Measurements from ENCODE around the gene MIER2.

MIER2 gene

DNA sequence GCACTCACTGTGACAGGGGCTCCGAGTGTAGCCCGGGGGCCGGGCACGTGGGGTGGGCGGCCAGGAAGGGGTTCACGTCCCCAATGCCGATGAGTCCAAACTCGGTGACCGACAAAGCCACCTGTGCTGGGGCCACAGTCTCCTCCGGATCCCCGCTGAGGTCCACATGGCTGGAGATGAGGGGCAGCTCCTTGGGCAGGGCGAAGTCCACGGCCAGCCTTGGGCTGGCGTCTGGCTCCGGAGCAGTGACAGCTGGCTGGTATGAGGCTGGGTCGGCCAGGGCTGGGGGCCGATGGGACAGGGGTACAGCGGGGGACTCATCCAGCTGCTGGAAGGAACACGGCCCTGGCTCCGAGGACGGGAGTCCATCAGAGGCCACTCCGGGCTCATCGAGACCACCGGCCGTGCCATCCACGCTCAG is 37.5 kb downstream of the MIER2 start:
- TF ChIP-seq, protein P1, sequence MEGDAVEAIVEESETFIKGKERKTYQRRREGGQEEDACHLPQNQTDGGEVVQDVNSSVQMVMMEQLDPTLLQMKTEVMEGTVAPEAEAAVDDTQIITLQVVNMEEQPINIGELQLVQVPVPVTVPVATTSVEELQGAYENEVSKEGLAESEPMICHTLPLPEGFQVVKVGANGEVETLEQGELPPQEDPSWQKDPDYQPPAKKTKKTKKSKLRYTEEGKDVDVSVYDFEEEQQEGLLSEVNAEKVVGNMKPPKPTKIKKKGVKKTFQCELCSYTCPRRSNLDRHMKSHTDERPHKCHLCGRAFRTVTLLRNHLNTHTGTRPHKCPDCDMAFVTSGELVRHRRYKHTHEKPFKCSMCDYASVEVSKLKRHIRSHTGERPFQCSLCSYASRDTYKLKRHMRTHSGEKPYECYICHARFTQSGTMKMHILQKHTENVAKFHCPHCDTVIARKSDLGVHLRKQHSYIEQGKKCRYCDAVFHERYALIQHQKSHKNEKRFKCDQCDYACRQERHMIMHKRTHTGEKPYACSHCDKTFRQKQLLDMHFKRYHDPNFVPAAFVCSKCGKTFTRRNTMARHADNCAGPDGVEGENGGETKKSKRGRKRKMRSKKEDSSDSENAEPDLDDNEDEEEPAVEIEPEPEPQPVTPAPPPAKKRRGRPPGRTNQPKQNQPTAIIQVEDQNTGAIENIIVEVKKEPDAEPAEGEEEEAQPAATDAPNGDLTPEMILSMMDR (IDR thresholded peaks at IDR 0.05; ENCODE audit: low read length, missing control alignments): no peak

DNA sequence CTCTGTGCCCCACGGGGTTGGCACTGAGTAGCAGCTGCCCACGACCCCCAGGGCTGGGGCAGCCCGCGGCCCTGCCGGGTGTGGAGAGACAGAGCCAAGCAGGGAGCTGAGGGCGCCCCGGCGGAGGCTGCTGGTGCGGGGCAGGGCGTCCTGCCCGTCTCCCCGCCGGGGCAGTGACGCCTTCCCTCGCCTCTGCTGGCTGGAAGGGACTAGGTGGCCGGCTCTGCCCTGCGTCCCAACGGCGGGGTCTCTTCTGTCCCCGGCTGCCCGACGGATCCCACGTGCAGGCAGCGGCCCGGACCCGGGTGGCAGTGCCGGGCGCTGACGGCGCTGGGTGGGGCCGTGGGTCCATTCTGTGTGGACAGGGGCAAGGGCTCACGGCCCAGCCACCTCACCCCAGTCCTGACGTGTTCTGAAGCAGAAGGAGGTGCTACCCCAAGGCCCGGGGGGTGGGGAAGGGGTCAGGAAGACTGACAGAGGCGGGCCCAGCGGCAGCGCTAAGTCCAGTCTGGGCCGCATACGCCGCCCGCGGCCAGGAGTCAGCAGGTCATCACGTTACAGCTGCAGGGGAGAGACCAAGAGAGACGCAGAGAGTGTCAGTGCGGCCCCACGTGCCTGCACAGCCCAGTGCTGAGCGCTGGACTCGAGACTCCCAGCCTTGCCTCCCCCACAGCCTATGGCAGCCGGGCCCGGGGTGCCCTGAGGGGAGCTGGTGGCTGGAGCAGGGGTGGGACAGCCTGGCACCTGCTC is 38.3 kb downstream of the MIER2 start:
- TF ChIP-seq, protein P1 (IDR thresholded peaks at IDR 0.05; ENCODE audit: low read length, missing control alignments): no peak
- no peak for DNase-seq (ENCODE audit: low read depth)
- H3K4me3 ChIP-seq (replicated peaks; ENCODE audit: low read depth, low read length): no peak overlapping the region

More for the DNA sequence above, 37.5 kb downstream of the MIER2 start:
- H3K4me3 ChIP-seq (replicated peaks; ENCODE audit: low read depth, low read length): no peak overlapping the region
- DNase-seq (ENCODE audit: low read depth): no peak

DNA sequence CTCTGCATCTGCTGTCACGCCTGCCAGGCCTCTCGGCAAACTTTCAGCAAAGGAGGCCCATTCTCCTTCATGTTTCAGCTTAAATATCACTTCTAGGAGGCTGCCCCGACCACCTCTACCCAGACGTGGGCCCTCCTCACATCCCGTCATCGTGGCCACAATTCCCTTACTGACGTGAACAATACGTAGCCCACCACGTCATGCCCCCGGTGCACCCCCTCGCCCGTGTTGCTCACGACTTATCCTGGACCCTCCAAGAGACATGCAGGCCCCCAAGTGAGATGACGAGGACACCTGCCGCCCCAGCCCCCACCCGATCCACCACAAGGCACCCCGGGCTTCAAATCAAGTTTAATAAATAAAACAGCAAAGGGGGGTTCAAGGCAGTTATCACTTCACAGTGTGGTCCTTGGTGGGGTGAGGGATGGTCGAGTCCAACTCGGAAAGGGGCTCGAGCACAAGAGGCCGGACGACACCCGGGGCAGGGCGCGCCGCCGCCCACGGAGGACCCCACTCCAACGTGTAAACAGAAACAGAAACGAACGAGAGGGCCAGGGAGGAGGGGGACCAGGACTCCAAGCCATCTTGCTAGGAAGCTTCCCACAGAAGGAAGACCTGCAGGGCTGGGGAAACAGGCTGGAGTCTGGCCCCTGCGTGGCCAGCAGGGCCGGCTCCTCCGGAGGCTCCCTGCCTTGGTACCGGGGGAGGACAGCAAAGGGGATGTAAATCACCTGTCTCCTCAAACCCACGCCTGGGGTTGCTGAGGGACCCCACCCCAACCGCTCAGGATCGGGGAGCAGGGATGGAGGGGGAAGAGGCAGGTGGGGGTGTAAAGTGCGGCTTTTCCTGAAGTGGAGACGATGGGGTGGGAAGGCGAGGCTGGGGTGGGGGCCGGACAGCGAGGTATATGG is 39.1 kb downstream of the MIER2 start:
- DNase-seq (ENCODE audit: low read depth): no peak
- TF ChIP-seq, protein P1 (IDR thresholded peaks at IDR 0.05; ENCODE audit: low read length, missing control alignments): no peak
- H3K4me3 ChIP-seq (replicated peaks; ENCODE audit: low read depth, low read length): no peak overlapping the region

DNA sequence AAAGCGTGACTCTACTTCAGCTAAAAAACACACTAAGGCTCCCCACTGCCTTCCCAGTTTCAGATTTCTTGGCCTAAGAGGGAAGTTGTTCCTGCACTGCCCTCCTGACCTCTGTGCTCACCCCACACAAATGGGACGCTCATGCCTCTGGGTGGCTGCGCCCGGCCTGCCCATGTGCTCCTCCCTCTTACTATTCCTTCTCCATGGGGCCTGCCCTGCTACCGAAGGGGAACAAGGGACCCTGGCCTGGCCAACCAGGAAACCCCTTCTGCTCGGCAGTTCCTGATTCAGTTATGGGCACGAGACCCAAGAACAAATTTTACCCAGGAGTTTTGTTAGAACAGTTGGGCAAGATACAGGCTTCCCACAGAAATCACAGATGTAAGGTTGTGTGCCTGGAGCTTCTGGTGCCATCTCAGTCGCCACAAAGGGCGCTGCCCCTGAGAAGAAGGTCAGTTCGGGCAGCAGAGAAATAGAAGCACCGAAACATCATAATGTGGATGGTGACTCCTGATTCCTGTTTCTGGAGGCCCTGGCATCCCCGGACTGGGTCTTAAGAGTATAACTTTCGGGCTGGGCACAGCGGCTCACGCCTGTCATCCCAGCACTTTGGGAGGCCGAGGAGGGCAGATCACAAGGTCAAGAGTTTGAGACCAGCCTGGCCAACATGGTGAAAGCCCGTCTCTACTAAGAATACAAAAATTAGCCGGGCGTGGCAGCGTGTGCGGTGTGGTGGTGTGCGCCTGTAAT is 47.9 kb downstream of the MIER2 start:
- no peak overlapping the region for H3K4me3 ChIP-seq (replicated peaks; ENCODE audit: low read depth, low read length)
- no peak for DNase-seq (ENCODE audit: low read depth)
- TF ChIP-seq, protein P1 (IDR thresholded peaks at IDR 0.05; ENCODE audit: low read length, missing control alignments): no peak

DNA sequence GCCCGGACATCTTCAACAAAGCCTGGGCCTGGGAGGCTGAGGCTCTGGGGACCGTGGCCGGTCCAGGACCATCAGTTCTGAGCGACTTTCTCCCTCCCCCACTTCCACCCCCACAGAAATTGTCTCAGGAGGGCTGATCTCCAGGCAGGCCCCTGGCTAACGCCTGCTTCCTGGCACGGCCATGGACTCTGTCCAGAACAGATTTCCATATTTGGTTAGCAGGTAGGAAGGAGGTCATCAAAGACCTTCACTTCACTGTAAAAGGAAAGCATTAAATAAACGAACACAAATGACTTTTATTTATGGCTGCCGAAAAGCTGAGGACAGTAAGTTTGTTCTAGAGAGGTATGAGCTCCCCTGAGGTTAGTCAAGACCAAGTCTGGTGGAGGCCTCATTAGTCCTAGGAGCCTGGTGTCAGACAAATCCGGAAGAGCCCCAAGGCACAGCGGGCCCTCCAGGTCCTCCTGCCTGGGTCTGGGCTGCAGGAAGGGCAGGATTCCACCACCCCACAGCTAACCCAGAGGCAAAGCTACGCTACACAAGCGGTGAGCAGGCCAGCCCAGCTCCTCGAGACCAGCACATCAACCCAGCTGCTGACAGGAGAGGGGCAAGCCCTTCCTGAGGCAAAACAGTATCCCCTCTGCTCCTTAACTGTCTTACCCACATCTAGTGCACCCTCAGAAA is 48.8 kb downstream of the MIER2 start:
- TF ChIP-seq, protein P1 (IDR thresholded peaks at IDR 0.05; ENCODE audit: low read length, missing control alignments): no peak
- H3K4me3 ChIP-seq (replicated peaks; ENCODE audit: low read depth, low read length): no peak overlapping the region
- no peak for DNase-seq (ENCODE audit: low read depth)

Data from fibroblast of pulmonary artery (primary cell).